GM23248 (cell line): ENCODE results near the gene MEIS2. TPM values are rescaled to one million over a fixed set of nuclear protein-coding genes. Genes with fewer than 3 reads are reported as not detected.

ENCODE experiments used
- DNase-seq: peaks from one replicate; pipeline ENCODE4 v3.0.0-alpha.2; 2015
- H2AFZ ChIP-seq: fragments of 200-600 bp; sonication (generic); 2 replicates; pipeline ENCODE4 v1.6.1; 2016; ENCODE audit warnings: antibody characterized with exemption
- H3F3A ChIP-seq: fragments of 200-600 bp; sonication (generic); 2 replicates; pipeline ENCODE4 v1.6.1; 2016; ENCODE audit warnings: mild to moderate bottlenecking, antibody characterized with exemption, mixed run types; ENCODE audit not compliant: insufficient read depth
- H3K27ac ChIP-seq: fragments of 200-600 bp; sonication (generic); 2 replicates; pipeline ENCODE4 v1.5.1; 2016; ENCODE audit warnings: mild to moderate bottlenecking
- H3K27me3 ChIP-seq: fragments of 200-600 bp; sonication (generic); replicated peaks from 2 replicates; pipeline ENCODE4 v1.6.1; 2016; ENCODE audit warnings: mild to moderate bottlenecking; ENCODE audit not compliant: insufficient read depth
- H3K36me3 ChIP-seq: fragments of 200-600 bp; sonication (generic); 2 replicates; pipeline ENCODE4 v1.6.1; 2016; ENCODE audit warnings: low read depth, mild to moderate bottlenecking
- H3K4me1 ChIP-seq: fragments of 200-600 bp; sonication (generic); 2 replicates; pipeline ENCODE4 v1.6.1; 2016; ENCODE audit warnings: mild to moderate bottlenecking; ENCODE audit not compliant: insufficient read depth
- H3K4me2 ChIP-seq: fragments of 200-600 bp; sonication (generic); one replicate; pipeline ENCODE4 v1.6.1; 2016; ENCODE audit warnings: mild to moderate bottlenecking; ENCODE audit not compliant: unreplicated experiment
- H3K4me3 ChIP-seq: fragments of 200-600 bp; sonication (generic); 2 replicates; pipeline ENCODE4 v1.5.1; 2016; ENCODE audit warnings: mild to moderate bottlenecking
- H3K79me2 ChIP-seq: fragments of 200-600 bp; sonication (generic); 2 replicates; pipeline ENCODE4 v1.6.1; 2016; ENCODE audit warnings: mild to moderate bottlenecking; ENCODE audit not compliant: insufficient read depth
- H3K9ac ChIP-seq: fragments of 200-600 bp; sonication (generic); 2 replicates; pipeline ENCODE4 v1.6.1; 2016; ENCODE audit warnings: mild to moderate bottlenecking
- H3K9me2 ChIP-seq: fragments of 200-600 bp; sonication (generic); 2 replicates; pipeline ENCODE4 v1.6.1; 2016; ENCODE audit warnings: mixed run types, mild to moderate bottlenecking, moderate library complexity; ENCODE audit not compliant: insufficient read depth
- H3K9me3 ChIP-seq: fragments of 200-600 bp; sonication (generic); one replicate; pipeline ENCODE4 v1.6.1; 2017; ENCODE audit warnings: low read depth
- H4K20me1 ChIP-seq: fragments of 200-600 bp; sonication (generic); 2 replicates; pipeline ENCODE4 v1.6.0; 2016; ENCODE audit not compliant: insufficient read depth
- EZH2 ChIP-seq: fragments of 200-600 bp; sonication (generic); IDR thresholded peaks from 2 replicates; pipeline ENCODE4 v1.6.1; 2018; ENCODE audit warnings: antibody characterized with exemption, mild to moderate bottlenecking; ENCODE audit not compliant: insufficient read depth, poor library complexity, severe bottlenecking
- EZH2phosphoT487 ChIP-seq: fragments of 200-600 bp; sonication (generic); IDR thresholded peaks from 2 replicates; pipeline ENCODE4 v1.6.1; 2018; ENCODE audit warnings: antibody characterized with exemption, moderate library complexity, mild to moderate bottlenecking, low read depth; ENCODE audit not compliant: insufficient read depth
- WGBS, 2 experiments: methylation state at CpG; one replicate each; pipeline ENCODE4 v1.1.6; 2015 to 2017; ENCODE audit warnings: low lambda C conversion rate in 2 of 2, low coverage in 1 of 2; ENCODE audit errors: missing lambda C conversion rate in 2 of 2; 5-methylcytosine and 5-hydroxymethylcytosine counted together
- in situ Hi-C: fragments of 300-500 bp; cut with MboI; formaldehyde crosslinking; loops from 2 replicates; pipeline ENCODE4 v1.15.0; 2020
- polyA plus RNA-seq: library from polyadenylated mRNA; unstranded; fragments of >200 nt; fragmentation: Nextera tagmentation; extraction: Ambion mirVana; gene quantifications from 2 replicates; pipeline ENCODE4 v1.2.1, GENCODE V29; 2016
- total RNA-seq: library from RNA; depleted of rRNA; stranded (reverse); fragments of >200 nt; shearing (Covaris generic); gene quantifications from 2 replicates; pipeline ENCODE4 v1.2.3, GENCODE V29; 2014

MEIS2 gene
- total and polyA plus RNA-seq, 2 experiments from 2014 or later = 23.7 to 24.1 TPM

GRCh38 chr15:37020852-37021251, 79.5 kb downstream of the MEIS2 start:
- Histone ChIP-seq H3K9me3 (no peaks in the 10 kb centered on the region), H2AFZ (no peak overlapping the region), H3K27me3 (no peaks in the 10 kb centered on the region), H3K4me1 (peaks cover 13% of the 10 kb centered on the region), H3K27ac (no peak overlapping the region), H3K79me2 (peaks cover 81% of the 10 kb centered on the region), H3K4me3 (no peak overlapping the region), H3K9ac (no peak overlapping the region), H3F3A (peaks cover 28% of the 10 kb centered on the region), H3K9me2 (no peaks in the 10 kb centered on the region), H3K36me3 (peaks cover 23% of the 10 kb centered on the region; the same call in 1 of the 2 replicates), H3K4me2 (no peak overlapping the region), H4K20me1 (no peaks in the 10 kb centered on the region)
- in situ Hi-C loops = no loop called here
- DNase-seq = no peak
- TF ChIP-seq EZH2phosphoT487 (no peak), EZH2 (no peak)

GRCh38 chr15:37019479-37020433, 80.6 kb downstream of the MEIS2 start:
- no peaks in the 10 kb centered on the region for H4K20me1 ChIP-seq
- WGBS, 2 experiments = 86% methylated on average over 18 of the region's 18 CpGs
- TF ChIP-seq EZH2phosphoT487 = no peak
- no peak for TF ChIP-seq EZH2
- H3K79me2 ChIP-seq = peaks cover 72% of the 10 kb centered on the region
- H3F3A ChIP-seq = peaks cover 39% of the 10 kb centered on the region
- no peak overlapping the region for H3K4me2 ChIP-seq
- H3K4me1 ChIP-seq = peaks cover 24% of the 10 kb centered on the region
- no peaks in the 10 kb centered on the region for H3K27me3 ChIP-seq
- no peak overlapping the region for H3K27ac ChIP-seq
- no peak overlapping the region for H2AFZ ChIP-seq
- H3K36me3 ChIP-seq = peaks cover 19% of the 10 kb centered on the region; the same call in 1 of the 2 replicates
- in situ Hi-C loops = no loop called here
- DNase-seq = no peak
- no peak overlapping the region for H3K4me3 ChIP-seq
- H3K9ac ChIP-seq = no peak overlapping the region
- no peaks in the 10 kb centered on the region for H3K9me2 ChIP-seq
- no peaks in the 10 kb centered on the region for H3K9me3 ChIP-seq

GRCh38 chr15:37017031-37017625, 83.2 kb downstream of the MEIS2 start:
- no peak for TF ChIP-seq EZH2phosphoT487
- no peak for TF ChIP-seq EZH2
- H3K79me2 ChIP-seq = peaks cover 71% of the 10 kb centered on the region
- in situ Hi-C loops = no loop called here

GRCh38 chr15:37016231-37016630, 84.1 kb downstream of the MEIS2 start:
- H3K9me2 ChIP-seq = no peaks in the 10 kb centered on the region
- H3K36me3 ChIP-seq = peaks cover 5% of the 10 kb centered on the region; the same call in 1 of the 2 replicates
- no peaks in the 10 kb centered on the region for H3K9me3 ChIP-seq
- DNase-seq = peak; percentile 90
- peaks cover 33% of the 10 kb centered on the region for H3K4me1 ChIP-seq
- in situ Hi-C loops = no loop called here
- H2AFZ ChIP-seq = peak overlapping the region; percentile 50
- H3K4me2 ChIP-seq = peak overlapping the region; percentile 86
- WGBS, 2 experiments = 1% methylated on average over 7 of the region's 7 CpGs
- H3K27me3 ChIP-seq = no peaks in the 10 kb centered on the region
- peak overlapping the region; percentile 72 for H3K9ac ChIP-seq
- peaks cover 76% of the 10 kb centered on the region for H3K79me2 ChIP-seq
- no peak for TF ChIP-seq EZH2phosphoT487
- TF ChIP-seq EZH2 = no peak
- H3K4me3 ChIP-seq = peak overlapping the region; percentile 54
- H3K27ac ChIP-seq = peak overlapping the region; percentile 89
- H3F3A ChIP-seq = peaks cover 46% of the 10 kb centered on the region
- no peaks in the 10 kb centered on the region for H4K20me1 ChIP-seq

More at GRCh38 chr15:37017031-37017625, 83.2 kb downstream of the MEIS2 start:
- Histone ChIP-seq H4K20me1 (no peaks in the 10 kb centered on the region), H2AFZ (peak overlapping the region; percentile 50; the same call in 1 of the 2 replicates), H3K27ac (peak overlapping the region; percentile 89), H3F3A (peaks cover 46% of the 10 kb centered on the region), H3K36me3 (peaks cover 4% of the 10 kb centered on the region; the same call in 1 of the 2 replicates), H3K9me2 (no peaks in the 10 kb centered on the region), H3K9me3 (no peaks in the 10 kb centered on the region), H3K4me3 (0 out of 2 replicates have a peak overlapping the region, but pooled peaks have one; percentile 54), H3K27me3 (no peaks in the 10 kb centered on the region), H3K9ac (peak overlapping the region; percentile 72), H3K4me1 (peaks cover 33% of the 10 kb centered on the region), H3K4me2 (peak overlapping the region; percentile 86)
- DNase-seq = peak; percentile 23
- WGBS, 2 experiments = 58 to 61% methylated on average over 11 of the region's 11 CpGs
